Medulla oblongata (tissue), 1 donor: ENCODE results near the gene MED22.
"Not testable (repeated sequence)": the region's sequence is repeated elsewhere in the genome, so short reads cannot be mapped to it uniquely, and the experiment has no call there.

ENCODE experiments used
- DNase-seq: peaks from one replicate; pipeline ENCODE4 v3.0.0-alpha.2; 2015; ENCODE audit errors: extremely low spot score

Gene MED22

DNA sequence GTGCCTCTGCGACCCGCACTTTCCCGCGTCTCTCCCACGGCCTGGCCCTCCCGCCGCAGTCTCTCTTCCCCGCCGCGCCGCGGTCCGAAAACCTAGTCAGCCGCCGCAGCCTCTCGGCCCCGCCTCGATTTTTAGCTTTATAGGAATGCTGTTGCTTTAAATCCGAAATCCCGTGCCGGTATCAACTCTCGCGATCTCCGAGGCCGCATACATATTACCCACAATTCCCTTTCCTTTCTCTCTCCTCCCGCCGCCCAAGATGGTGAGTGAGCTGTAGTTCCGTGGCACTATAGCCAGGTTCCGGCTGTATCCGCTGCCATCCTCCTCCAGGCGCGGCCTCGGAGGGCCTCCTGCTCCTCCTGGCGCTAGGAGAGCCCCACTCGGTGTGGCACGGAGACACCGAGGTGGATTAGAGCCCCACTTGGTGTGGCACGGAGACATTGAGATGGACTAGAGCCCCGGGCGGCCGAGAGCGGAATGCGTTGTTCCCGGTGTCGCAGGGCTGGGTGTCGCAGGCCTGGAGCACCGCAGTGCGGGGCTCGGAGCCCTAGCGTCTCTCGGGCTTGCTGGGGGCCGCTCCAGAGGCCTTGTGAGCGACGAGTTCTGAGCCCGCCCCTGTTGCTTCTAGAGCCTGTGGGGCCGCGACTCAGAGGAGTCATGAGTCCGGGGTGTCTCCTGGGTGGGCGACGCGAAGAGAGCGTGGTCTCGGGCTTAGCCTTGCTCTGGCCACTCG is at the start of gene MED22, which contains the start of gene RPL7A:
Gene MED22 (minus strand): TSS at position 147 of the 733 bp plus-strand sequence. CDS start 1,469 bp downstream, outside the sequence.
Gene RPL7A (plus strand): TSS at position 234 of the 733 bp plus-strand sequence. CDS start 26 bp downstream, at position 260.
- DNase-seq: peak; percentile 96

DNA sequence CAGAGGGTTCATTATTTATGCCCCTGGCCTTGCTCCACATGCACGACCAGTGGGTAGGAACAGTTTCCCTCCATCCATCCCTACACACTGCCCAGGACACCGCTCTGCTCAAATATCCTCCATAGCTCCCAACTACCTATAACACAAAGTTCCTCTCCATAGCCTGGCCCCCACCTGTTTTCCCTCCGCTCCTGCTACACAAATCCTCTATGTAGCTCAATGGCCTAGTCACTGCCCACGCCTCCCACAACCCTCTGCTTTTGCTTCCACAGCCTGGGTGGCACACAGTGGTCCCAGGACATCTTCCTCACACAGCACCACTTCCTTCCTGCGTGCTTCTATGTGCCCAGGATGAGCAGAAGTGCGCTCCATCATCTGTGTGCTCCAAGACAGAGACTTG is 49.4 kb upstream of the MED22 start:
- no peak for DNase-seq

DNA sequence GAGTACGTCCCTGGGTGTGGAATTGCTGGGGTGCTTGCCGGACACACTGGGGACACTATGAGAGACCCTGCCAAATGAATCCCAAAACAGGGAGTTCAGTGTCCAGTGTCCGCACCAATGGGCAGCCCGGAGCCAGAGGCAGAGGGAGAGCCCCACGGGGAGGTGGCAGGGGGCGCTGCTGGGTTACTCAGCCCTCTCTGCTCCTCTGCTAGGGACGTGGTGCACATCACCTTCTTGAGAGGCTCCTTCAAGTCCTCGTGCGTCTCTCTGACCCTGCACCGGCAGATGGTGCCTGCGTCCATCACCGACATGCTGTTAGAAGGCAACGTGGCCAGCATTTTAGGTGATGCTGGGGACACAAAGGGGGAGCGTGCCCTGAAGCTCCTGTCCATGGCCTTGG is 49.0 kb upstream of the MED22 start:
- DNase-seq: no peak

DNA sequence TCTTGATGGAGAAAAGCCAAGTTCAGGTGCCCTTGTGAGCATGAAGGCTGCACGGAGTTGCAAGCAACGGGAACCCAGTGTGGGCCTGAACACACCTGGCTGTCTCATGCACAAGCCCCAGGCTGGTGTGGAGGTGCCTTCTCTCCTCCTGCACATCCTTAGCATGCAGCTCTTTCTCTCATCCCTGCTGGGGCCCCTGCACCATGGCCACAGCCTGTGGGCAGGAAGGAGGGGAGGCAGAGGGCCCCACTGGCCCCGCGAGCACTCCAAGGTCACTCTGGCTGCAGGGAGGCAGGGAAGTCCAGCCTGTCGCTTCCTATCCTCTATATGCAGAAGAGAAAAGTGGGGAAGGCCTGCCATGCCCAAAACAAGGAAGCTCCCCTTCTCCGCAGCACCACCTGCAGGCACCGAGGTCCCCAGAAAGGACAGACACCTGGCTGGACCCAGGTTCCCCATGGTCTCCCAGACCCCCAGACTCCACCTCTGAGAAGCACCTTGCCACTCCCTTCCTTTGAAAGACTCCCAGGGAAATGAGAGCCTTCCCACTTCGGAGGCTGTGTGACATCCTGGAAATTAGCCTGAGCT is 46.8 kb upstream of the MED22 start:
- DNase-seq: no peak

DNA sequence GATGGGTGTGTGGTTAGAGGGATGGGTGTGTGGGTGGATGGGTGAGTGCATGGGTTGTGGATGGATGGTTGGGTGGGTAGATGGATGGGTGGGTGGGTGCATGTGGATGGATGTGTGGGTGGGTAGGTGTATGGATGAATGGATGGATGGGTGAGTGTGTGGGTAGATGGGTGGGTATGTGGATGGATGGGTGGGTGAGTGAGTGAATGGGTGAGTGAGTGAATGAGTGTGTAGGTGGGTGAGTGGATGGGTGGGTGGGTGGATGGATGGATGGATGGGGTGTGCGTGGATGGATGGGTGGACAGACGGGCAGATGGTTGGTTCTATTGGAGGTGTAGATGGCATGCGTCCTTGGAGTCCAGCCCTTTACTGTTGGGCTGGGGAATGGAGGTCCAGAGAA is 45.5 kb upstream of the MED22 start:
- no peak for DNase-seq

DNA sequence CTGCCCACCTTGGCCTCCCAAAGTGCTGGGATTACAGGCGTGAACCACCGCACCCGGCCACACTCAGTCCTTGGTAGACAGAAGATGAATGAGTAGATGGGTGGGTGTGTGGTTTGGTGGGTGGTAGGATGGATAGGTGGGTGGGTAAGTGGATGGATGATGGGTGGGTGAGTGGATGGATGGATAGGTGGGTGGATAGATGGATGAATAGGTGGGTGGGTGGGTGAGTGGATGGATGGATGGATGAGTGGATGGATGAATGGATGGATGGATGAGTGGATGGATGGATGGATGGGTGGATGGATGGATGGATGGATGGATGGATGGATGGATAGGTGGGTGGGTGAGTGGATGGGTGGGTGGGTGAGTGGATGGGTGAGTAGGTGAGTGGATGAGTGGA is 44.4 kb upstream of the MED22 start:
- not testable (repeated sequence) for DNase-seq

DNA sequence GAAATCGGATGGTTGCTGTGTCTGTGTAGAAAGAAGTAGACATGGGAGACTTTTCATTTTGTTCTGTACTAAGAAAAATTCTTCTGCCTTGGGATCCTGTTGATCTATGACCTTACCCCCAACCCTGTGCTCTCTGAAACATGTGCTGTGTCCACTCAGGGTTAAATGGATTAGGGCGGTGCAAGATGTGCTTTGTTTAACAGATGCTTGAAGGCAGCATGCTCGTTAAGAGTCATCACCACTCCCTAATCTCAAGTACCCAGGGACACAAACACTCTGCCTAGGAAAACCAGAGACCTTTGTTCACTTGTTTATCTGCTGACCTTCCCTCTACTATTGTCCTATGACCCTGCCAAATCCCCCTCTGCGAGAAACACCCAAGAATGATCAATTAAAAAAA is 43.5 kb upstream of the MED22 start:
- not testable (repeated sequence) for DNase-seq

DNA sequence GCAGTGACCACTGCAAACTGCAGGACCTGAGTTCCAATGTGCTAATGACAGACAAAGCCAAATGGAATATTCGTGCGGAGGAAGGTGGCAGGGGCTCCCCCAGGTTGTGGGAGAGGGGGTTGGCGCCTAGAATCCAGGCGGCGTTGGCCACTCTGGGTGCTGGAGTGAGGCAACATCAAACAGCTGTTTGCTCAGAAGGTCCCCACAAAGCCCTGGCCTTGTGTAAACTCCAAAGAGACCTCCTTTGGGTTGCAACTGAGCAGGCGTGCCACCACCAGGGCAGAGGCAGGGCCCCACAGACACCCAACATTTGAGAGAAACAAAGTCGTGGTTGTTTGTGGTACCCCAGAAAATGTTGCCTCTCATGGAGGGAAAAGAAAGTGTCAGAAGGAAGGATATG is 42.8 kb upstream of the MED22 start:
- DNase-seq: no peak

DNA sequence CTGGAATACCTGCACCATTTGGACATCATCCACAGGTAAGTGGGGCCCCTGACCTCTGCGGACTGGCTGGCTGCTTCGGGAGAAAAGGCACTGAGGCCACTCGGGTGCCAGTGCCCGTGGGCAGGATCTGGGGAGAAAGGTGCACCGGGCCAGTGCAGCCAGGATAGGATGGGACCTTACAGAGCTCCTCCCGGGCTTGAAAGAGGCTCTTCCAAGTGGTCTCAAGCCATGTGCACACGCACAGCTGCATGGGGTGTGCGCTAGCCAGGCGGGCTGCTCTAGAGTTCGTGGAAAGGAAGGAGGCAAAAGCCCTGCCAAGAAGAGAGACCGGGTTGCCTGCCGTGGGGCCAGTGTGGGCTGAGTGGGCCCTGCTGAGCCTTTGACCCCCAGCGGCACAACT is 41.6 kb upstream of the MED22 start:
- no peak for DNase-seq

DNA sequence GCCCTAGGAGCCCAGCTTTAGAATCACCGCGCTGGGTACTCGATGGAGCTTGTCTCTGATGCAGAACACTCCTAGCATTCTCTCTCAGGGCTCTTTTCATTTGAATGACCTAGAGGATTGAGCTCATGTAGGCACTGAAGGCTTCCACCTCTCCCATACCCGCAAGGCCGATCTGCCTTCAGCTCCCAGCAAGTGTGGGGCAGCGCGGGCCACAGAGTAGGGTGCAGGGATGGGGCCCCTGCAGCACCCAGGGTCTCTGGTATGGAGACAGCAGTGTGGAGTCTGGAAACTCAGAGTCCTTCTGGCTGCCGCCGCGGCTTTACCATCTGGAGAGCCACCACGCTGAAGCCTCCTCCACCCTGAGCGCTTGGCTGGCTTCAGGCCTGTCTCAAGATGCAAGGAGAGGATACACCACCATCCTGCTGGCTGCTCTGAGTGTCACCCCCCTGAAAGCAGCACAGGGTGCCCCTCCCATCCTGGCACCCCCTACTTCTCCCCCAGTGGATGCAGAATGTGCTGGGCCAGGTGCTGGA is 41.2 kb upstream of the MED22 start:
- no peak for DNase-seq

DNA sequence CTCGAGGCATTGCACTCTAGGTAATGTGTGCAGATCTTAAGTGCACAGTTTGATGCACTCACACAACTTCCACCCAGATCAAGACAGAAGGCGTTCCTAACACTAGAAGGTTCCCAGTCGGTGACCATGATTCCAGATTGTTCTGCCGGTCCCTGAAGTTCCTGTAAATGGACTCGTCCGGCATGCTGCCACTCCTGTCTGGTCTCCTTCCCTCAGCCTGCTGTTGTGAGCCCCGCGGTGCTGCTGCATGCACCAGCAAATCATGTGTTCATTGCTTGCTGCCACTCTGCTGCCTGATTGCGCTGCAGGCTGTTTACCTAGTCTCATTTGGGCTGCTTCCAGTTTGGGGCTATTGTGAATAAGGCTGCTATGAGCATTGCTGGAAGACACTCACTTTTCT is 39.7 kb upstream of the MED22 start:
- no peak for DNase-seq

DNA sequence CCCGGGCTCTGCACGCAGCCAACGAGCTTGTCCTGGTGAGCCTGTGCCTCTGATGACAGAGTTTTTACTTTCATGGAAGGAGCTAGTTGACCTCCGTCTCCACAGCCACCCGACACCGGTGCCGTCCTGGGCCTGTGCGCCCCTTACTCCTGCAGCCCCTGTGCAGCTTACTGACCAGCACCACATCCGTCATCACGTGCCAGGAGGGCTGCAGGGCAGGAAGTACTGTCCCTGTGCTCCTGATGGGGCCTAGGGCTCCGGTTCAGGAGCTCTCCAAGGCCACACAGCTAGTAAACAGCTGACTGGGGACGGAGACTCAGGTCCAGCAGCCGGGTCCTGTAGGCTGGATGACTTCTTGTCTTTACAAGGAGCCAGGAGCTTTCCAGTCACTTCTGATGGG is 38.4 kb upstream of the MED22 start:
- no peak for DNase-seq

DNA sequence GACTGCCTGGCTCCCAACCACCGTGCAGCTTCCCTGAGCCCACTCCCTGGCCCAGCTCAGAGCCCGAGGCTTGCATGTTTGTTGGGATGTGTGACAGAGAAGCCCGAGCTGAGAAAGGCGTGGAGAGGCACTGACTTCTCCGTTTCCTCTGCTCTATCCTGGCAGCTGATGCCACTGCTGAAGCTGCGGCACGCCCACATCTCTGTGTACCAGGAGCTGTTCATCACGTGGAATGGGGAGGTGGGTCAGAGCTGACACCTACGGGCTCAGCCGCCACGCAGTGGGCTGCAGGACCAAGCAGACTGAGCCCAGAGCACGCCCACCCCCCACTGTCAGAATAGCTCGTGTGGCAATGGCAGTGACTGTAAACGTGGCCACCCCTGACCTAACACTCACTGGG is 37.5 kb upstream of the MED22 start:
- no peak for DNase-seq

DNA sequence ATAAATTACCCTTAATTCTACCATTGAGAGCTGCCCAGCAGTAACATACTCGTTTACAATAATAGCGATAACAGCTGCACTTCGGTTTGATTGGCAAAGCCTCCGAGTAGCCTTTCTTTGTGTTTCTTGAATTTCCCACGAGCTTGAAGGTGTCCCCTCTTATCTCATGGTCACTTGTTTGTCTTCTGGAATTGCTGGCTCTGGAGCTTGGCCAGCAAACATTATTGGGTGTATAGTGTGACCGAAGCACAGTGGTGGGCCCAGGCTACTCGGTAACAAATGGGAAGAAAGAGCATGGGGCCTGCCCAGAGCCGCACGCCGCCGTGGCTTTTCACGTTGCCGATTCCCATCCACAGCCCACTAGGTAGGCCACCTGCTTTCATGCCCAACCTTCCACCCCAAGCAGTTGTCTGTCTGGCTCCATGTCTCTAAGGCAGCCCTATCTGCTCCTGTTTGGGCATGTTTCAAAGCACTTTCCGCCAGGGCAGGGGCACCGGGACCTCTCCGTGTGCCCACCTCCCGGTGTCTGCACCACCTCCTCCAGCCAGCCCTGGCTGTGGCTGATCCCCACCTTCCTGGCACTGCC is 36.9 kb upstream of the MED22 start:
- no peak for DNase-seq

DNA sequence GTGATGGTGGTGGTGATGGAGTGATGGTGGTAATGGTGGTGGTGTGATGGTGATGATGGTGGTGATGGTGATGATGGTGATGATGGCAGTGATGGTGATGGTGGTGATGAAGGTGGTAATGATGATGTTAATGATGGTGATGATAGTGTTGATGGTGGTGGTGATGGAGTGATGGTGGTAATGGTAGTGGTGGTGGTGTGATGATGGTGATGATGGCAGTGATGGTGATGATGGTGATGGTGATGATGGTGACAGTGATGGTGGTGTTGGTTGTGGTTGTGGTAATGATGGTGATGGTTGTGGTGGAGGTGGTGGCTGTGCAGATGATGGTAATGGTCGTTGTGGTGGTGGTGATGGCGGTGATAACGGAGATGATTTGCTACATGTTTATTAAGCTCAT is 35.5 kb upstream of the MED22 start:
- no peak for DNase-seq

DNA sequence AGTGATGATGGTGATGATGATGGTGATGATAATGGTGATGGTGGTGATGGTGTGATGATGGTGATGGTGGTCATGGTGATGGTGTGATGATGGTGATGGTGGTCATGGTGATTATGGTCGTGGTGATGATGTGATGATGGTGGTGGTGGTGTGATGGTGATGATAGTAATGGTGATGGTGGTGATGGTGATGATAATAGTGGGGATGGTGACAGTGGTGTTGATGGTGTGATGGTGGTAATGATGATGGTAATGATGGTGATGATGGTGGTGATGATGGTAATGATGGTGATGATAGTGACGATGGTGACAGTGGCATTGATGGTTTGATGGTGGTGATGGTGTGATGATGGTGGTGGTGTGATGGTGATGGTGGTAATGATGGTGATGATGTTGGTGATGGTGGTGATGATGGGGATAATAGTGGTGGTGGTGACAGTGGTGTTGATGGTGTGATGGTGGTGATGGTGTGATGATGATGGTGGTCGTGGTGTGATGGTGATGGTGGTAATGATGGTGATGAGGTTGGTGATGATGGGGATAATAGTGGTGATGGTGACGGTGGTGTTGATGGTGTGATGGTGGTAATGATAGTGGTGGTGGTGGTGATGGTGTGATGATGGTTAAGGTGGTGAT is 34.7 kb upstream of the MED22 start:
- no peak for DNase-seq

DNA sequence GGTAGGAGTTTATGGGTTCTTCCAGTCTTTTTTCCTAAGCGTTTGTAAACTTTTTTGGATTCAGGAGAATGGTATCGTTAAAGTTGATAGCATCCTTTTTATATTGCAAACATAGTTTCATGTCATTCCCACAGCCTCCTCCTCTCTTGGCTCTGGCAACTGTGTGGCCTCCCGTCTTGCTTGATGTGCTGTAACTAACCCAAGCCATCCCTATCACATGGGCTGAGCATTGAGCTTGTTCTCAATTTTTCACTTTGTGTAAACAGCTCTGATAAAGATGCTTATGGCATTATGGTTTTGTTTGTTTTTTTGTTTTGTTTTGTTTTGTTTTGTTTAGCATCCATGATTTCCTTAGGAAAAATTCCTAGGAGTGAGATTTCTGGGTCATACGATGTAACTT is 32.8 kb upstream of the MED22 start:
- no peak for DNase-seq

DNA sequence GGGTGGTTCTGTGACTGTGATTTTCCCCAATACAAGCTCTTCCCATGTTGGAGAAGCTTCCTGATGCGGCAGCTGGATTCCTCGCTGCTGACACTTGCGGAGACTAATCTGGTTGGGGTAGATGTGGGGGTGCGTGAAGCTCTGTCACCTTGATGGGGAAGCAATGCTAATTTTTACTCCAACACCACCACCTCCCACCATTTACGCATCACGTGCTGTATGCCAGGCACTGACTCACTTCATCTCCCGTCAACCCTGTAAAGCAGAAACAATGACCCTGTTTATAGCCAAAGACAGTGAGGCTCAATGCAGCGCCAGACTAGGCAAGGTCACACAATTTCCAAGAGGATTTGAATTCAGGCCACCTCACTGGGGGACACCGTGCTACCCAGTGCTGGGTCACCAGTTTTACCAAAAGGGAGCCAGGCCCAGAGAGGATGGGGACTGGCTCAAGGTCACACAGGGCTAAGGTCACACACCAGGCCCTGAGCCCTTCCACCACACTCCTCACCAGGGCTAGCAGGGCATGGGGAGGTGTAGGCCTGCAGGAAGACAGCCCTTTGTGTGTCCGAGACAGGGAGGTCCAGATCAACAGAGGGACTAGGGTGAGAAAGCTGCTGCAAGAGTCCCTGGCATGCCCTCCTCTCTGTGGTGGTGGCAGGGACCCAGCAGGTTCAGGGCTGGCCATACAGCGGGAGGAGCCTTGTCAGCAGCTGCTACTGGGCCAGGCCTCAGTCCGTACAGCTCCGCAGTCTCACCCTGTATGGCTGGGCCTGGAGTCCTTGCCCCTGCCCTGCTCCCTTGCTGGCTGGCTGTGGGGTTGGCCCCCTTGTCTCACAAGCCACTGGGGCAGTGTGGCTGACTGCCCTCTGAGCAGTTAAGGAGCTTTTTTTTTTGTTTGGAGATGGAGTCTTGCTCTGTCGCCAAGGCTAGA is 31.5 kb upstream of the MED22 start:
- peak; percentile 63 for DNase-seq

DNA sequence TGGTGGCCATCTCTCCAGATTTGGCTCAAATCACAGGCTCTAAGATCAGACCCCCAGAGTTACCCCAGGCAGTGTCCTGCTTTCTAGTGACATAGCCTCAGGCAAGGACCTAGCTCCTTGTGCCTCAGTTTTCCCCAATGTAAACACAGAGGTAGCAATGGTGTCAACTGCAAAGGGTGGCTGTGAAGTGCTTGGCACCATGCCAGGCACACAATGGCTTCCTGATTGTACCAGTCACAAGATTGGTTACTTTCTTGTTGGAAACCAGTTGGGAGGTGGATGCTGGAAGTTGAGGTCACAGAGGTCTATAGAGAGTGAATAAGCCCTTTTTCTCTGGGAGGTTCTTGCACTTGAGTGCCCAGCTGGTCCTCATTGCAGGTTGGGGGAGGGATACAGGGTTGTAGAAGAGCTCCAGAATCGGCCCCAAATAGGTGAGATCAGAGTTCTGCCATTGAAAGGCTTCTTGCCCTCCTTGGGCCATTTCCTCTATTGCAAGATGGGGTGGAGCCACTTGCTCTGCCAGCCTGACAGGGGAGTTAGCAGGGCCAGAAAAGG is 30.6 kb upstream of the MED22 start:
- DNase-seq: no peak

DNA sequence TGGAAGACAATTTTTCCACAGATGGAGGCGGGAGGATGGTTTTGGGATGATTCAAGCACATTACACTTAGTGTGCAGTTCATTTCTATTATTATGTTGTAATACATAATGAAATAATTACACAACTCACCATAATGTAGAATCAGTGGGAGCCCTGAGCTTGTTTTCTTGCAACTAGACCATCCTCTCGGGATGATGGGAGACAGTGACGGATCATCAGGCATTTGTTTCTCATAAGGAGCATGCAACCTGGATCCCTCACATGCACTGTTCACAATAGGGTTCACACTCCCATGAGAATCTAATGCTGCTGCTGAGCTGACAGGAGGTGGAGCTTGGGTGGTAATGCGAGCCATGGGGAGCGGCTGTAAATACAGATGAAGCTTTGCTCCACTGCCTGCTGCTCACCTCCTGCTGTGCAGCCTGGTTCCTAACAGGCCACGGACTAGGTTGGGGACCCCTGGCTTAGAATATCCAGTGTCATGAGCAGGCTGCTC is 29.8 kb upstream of the MED22 start:
- DNase-seq: no peak

DNA sequence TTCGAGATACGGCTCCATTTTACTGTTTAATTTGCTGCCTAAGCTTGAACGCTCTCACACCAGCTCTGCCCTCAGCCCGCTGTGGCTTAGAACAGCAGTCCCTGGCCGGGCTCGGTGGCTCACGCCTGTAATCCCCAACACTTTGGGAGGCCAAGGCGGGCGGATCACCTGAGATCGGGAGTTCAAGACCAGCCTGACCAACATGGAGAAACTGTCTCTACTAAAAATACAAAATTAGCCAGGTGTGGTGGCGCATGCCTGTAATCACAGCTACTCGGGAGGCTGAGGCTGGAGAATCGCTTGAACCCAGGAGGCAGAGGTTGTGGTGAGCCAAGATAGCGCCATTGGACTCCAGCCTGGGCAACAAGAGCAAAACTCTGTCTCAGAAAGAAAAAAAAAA is 29.3 kb upstream of the MED22 start:
- not testable (repeated sequence) for DNase-seq
